EL (cell line): ENCODE results near the gene ITPRIP.

Source experiments
- DNase-seq: peaks from one replicate; pipeline ENCODE4 v3.0.0-alpha.2; 2016

The ITPRIP gene

DNA sequence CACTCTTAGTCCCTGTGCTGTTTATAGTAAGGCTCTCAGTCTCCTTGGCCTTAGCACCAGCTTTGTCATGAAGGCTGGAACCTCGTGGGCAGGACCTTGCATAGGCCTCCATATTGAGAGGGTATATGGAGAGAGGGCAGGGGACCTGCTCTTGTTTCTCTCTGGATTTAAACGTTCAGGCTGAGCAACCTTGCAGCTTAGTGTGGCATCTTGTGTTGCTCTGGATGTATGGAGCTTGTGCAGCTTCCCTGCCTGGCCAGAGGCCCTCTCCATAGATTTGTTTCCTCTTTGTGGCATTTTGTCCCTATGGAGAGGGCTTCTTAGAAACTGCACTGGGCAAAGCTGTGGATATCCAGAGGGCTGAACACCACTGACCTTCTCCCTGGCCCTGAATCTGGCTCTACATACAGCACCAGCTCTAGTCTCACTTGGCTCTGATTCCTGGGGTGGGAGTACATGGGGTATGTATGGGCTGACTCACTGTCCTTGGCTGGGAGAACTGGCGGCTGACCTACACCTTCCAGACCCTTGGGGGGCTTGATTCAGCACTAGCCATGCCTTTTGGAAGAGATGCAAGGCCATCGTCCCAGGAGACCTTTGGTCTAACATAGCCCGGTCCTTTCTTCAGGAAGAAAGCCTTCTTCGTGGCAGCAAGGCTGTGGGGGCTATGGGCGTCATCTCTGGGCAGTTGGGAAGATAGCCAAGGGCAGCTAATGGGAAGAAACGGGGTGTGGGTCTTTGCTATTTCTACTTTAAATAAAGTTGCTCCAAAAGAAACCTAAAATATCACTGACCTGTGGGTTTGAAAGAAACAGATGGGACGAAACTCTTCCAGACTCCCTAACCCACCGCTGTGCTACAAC, 30.5 kb downstream of the ITPRIP start:
- DNase-seq, result no peak

DNA sequence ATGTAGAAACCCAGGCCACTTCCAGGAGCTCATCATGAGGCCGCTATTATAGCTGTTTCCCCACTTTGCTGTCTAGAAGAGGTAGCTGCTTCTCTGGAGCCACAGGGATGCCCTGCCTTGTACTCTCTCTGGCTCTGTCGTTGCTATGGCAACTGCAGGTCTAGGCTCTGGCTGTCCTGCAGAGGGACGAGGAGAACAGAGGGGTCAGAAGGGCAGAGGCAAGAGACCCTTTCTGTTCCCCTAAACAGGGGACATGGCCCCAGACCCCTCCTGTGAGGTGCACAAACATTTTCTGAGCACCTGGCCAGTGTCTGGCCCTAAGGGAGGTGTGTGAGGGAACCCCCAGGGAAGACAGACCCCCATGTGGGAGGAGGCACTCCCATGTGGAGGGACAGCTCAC, 31.4 kb downstream of the ITPRIP start:
- no peak for DNase-seq

DNA sequence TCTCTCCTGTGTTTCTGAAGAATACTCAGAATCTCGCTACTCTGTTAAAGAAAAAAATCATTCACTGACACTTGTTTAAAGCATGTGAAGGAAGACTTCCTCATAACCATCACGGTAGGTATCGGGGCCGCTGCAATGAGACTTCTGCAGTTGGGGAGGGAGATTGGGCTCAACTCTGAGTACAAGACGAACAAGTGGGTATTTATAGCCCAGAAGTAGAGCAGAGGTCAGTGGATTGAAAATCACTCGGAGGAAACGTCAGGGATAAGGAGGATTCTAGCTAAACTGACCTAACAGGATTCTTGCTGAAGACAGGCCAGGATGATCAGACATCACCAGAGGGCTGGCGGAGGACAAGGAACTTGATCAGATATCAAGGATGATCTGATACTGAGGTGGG, 33.3 kb downstream of the ITPRIP start:
- no peak for DNase-seq

DNA sequence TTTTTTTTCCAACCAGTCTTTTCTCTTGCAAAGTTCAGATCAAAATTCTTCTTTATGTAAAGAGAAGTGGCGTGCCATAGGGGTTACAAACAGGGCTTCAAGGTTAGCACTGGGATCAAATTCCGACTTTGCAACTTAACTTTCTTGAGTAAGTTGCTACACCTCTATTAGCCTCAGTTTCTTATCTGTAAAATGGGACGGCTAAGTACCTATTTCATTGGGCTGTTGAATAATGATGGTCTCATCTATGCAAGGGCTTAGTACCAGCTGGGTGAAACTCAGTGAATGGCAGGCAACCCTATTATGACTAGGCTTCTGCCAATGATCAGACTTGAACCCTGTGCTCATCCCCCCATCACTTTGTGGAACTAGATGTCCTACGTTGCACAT, 33.9 kb downstream of the ITPRIP start:
- no peak for DNase-seq

DNA sequence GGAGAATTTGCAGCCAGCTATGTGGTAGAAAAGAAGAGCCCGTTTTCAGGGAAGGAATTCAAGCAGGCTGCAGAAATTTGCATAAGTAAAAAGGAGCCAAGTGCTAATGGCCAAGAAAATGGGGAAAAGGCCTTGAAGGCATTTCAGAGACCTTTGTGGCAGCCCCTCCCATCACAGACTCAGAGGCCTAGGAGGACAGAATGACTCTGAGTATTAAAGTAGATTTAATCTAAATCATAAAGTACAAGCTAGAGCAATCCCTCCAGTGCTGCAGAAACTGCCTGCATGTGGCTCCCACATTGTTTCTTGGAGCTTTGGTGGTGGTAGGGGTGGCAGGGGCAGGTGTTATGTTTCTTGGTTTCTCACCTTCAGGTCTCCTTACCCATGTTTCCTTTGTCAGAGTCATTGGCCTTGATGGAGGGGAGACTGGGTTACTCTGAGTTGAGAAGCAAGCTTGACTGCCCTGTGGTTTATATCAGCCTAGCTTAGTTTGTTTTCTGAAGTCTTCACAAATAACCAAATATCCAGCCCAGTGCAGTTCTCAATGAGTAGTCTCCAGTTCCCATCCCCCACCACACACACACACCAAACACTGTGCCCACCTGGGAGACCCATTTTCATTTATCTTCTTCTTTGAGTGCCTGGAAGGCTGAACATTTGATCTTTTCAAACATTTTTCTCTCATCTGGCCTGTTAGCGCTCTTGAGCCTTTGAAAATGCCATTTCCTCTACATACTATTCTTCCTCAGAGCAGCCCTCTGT, 34.5 kb downstream of the ITPRIP start:
- DNase-seq, result no peak

DNA sequence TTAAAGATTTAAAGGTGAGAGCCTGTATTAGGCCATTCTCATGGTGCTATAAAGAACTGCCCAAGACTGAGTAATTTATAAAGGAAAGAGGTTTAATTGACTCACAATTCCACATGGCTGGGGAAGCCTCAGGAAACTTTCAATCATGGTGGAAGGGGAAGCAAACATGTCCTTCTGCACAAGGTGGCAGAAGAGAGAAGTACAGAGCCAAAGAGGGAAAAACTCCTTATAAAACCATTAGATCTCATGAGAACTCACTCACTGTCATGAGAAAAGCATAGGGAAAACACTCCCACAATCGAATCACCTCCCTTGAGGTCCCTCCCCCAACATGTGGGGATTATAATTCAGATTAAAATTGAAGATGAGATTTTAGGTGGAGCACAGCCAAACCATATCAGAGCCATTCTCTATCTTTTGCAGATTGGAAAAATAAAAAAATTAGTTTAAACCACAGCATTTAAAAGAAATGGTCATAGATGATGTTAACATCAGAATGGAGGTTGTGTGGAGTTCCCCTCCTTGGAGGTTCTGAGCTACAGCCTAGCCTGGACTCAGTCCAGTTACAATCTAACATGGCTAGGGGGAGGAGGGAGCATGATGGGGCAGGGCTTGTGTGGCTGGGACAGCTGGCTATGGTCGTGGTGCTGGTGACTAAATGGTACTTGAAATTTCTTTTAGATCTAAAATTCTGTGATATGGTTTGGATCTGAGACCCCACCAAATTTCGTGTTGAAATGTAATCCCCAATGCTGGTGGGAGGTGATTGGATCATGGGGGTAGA, 36.2 kb downstream of the ITPRIP start:
- no peak for DNase-seq

DNA sequence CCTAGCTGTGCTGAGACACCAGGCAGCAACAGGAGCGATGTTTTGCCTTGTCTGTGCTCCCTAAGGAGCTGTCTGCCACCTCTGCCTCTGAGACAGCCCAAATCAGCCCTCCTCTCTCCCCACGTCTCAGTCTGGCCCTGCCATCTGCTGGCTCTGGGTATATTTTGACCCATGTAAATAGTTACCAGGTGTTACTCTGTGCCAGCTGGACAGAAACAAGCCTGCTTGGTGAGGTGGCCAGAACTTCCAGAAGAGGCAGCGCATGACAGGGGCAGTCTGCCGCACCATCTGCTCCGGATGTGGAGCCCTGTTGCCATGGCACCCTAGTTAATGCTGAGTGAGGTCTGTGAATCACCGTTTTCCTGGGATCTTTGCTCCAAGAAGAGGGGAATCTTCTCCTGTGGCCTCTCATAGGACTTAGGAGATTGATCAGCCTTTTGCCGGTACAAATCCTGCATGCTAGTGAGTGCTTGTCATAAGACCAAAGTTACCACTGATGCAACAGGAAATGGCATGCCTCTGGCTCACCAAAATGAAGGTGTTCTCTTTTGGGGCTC, 37.5 kb downstream of the ITPRIP start:
- DNase-seq, result peak; percentile 97

DNA sequence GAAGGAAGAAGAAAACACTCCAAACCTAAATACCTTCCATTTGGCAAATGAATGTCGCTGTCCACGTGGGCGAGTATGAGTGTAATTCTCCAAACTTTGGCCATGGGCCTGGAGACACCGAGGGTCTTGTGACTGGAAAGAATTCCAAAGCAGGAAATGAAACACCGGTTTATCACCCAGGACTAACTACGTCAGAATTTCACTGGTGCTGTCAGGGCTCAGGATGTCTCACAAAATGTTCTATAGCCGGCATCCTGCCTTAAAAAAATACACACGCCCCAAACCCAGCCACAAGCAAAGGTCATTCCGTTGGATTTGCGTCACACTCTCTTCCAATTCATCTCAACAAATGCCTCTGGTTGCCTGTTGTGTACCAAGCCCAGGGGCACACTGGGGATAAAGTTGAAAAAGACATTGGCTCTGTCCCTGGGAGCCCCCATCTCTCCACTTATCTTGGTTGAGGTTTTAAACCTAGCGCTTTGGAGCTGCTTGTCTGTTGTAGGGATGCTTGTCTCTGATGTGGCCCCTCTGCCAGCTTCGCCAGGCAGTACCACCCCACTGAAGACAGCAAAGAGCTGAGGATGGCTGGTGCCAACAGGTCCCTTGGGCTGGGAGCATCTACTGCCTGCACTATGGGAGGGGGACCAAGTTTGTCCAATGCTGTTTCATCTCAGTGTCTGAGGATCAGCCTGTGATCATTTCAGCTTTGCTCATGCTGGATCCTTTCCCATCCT, 38.1 kb downstream of the ITPRIP start:
- DNase-seq, result peak; percentile 95

DNA sequence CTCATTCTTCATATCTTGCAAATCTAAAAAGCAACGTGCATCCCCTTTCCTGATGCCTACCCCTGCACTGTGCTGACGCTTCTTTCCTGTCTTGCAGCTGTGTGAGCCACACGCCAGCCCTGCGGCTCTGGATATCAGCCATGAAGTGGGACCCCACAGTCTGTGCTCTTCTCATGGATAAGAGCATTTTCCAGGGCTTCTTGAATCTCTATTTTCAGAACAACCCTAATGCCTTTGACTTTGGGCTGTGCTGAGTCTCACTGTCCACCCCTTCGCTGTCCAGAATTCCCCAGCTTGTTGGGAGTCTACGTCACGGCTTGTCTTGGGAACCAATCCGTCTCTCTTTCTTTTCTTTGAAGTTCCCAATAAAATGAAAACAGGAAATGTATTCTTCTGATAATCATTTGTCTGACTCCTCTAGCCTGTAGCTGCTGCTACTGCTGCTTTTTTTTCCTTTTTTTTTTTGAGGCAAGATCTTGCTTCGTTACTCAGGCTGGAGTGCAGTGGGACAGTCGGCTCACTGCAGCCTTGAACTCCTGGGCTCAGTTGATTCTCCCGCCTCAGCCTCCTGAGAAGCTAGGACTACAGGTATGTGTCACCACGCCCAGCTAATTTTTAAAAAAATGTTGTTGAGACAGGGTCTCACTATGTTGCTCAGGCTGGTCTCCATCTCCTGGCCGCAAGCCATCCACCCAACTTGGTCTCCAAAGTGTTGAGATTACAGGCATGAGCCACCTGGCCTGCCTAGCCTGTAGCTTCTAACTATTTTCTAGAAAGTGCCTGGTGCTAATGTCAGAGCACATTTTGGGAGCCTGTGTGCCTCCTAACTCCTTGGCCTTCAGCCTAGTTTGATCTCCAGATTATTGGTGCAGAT, 39.0 kb downstream of the ITPRIP start:
- DNase-seq, result peak; percentile 64

DNA sequence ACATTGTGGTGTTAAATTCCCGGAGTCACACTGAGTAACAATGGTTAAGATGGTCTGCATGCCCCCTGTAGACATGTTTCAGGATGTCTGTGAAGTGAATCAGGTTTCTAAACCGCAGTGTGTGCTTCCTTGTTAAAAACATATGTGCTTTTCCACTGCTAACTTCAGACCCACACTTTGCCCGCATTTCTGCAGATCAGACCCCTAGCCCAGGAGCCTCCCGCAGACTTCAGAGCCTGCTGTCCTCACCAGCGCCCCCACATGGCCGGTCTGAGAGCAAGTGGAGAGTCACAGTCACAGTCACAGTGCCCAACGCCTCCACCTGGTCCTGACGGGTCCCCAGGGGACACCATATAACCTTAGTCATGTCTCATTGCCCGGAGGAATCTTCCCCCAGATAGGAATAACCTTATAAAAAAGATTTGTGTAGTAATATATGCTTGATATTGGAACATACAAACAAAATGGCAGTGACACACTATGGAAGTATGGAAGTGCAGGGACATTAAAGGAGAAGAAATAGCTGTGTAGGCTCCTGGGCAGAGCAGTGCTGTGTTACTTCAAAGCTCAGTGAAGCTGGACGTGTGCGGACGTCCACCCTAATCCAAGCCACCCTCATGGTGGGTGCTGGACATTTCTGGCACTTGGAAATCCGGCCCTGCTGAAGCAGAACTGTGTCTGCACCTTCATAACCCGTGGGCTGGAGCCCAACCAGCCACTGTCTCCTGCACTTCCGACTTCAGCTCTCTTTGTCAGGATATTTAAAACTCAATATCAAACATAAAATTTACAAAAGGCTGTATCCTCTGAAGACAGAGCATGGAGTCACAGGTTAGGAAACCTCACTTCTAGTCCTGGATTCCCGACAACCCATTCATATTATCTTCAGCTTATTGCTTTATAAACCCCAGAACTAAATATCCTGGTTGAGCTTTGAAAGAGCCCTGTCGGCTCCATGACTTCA, 40.3 kb downstream of the ITPRIP start:
- DNase-seq, result peak; percentile 82

DNA sequence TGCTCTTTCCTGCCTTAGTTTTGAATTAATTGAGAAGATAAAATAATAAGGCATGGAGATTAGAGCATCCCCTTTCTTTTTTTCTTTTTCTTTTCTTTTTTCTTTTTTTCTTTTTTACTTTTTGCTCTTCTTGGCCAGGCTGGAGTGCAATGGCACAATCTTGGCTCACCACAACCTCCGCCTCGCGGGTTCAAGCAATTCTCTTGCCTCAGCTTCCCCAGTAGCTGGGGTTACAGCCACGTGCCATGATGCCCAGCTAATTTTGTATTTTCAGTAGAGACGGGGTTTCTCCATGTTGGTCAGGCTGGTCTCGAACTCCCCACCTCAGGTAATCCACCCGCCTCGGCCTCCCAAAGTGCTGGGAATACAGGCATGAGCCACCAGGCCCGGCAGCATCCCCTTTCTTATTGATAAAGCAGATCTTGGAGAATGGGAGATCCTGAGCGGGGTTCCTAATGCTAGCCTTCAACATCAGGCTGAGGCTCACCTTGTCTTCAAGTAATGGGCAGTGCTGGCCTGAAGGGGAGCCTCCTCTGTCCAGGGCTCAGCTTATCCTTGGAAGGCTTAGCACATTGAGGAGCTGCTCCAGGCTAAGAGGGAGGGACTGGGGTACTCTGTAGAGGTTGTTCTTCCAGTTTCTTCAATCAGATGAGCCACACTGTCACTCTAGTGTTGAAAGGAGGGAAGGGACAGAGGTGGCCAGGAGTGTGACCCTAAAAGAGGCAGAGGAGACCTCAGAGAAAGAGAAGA, 41.4 kb downstream of the ITPRIP start:
- no peak for DNase-seq

DNA sequence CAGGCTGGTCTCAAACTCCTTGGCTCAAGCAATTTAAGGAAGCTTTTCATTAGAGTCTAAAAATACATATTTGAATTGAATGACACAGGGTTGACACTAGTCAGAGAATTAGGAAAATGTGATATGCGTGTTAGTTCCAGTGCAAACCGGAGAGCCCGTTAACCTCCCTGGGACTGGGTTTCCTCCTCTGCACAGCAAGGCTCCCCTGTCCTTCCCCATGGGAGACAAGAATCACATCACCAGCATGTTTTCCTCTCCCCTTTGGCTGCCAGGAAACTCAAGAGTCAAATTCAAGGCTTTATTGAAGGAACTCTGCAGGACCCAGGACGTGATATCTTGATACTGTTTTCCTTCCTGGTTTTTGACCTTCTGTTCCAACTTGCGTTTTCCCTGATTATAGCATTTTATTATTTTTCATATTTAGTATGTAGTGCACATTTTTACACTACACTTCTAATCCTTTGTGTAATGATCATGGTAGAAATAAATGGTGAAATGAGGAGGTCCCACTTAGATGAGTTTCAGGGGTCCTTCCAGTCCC, 44.4 kb downstream of the ITPRIP start:
- DNase-seq, result no peak

DNA sequence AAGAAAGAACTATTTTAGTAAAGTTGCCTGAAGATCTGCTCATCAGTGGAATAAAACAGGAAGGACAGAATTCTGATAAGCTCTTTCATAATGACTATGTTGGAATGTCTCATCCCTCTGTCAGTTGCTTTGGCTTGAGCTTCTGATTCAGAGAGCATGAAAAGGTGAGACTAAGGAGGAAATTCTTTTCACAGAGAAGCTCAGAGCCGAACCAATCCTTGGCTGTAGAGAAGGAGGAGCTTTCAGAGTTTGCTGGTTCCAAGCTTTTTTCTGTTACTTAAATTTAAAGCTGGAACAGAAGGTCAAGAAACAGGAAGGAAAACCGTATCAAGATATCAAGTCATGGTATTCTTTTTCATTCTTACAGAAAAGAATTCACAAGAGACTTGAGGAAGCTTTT, 45.3 kb downstream of the ITPRIP start:
- peak; percentile 66 for DNase-seq

DNA sequence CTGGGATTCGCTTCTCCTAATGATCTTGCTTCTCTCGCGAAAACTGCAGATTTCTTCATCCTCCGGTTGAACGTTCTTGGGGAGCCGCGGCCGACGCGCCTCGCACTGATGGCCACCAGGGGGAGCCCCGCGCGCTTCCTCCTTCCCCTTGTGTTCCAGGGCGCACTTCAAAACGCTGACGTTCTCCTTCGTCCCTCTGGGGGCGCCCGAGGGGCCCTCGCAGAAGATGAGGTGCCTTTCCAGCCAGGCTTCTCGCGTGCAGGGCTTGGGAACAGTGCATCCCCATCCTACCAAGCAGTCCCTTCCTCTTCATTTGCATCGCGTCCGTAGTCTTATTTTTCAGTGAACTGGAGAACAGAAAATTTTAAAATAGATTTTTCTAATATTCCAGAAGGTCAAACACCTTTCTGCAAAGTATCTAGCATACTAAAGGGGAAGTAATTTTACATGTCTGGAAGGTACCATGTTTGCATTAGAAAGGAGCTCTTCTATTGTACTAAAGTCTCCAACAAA, 46.8 kb downstream of the ITPRIP start:
- peak; percentile 86 for DNase-seq

DNA sequence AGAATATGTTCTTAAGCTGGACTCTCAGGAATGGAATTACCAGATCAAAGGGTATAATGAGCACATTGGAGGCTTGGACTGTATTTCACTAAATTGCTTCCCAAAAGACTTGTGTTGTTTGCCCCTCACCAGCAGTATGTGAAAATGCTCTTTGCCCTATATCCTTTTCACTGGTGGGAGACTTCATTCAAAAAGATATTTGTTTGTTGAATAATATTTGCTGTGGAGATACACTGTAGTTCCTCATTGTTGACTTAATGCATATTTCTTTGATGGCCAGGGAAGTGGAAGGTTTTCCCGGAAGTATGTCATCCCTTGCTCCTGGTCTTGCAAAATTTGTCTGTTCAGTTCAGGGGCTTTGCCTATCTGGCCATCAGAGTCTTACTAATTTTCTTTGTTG, 49.9 kb downstream of the ITPRIP start:
- DNase-seq, result peak; percentile 47

DNA sequence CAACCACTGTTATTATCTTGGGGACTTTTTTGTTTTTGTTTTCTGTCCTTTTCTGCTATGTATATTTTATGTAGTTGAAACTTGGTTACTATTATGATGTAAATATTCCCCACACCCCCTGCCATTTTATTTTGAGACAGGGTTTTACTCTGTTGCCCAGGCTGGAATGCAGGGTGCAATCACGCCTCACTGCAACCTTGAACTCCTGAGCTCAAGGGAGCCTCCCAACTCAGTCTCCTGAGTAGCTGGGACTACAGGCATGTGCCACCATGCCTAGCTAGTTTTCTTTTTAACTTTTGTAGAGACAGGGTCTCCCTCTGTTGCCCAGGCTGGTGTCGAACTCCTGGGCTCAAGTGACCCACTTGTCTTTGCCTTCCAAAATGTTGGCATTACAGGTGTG, 51.3 kb downstream of the ITPRIP start:
- no peak for DNase-seq

DNA sequence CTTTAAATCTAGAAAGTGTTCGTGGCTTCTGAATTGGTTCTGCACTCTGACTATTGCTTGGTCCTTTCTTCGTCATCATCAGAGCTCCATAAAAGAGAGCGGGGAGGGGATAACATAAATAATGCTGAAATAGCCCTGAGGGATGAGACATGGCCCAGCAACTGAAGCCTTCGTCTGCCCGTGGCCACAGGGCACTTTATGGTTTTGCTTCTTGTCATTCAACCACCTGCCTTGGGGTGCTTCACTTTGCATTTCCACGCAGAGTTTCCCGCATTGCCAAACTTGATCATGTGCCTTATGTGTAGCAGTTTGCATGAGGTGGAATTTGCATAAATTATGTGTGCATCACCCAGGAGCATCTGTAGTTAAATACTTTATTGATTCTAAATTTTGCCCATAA, 53.4 kb downstream of the ITPRIP start:
- DNase-seq, result no peak

DNA sequence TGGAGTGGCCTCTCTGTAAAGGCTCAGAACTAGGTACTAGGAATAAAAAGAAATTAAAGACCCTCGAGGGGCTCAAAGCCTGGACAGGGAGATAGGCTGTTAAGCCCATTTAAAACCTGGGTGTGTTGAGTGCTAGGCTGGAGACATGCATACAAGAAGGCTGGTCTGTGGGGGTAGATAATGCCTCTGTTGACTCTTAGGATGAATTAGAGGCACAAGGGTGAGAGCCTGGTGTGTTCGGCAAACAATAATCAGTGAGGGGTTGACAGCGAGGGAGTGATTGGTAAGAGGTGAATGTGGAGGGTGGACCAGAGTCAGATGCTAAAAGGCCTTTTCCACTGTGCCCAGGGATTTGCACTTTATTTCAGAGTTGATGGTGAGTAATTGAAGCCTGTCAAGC, 56.6 kb downstream of the ITPRIP start:
- no peak for DNase-seq
